ENCODE data around the gene RABGGTA. TPM values are rescaled to one million over a fixed set of nuclear protein-coding genes. Genes with fewer than 3 reads are reported as not detected.

RABGGTA gene
- total and polyA plus RNA-seq, 9 of the 15 experiments (the other 6 are each of a cell fraction or from before 2014, with no cell fraction given), result 4.5 to 24.2 (median 15.5) TPM

- peak in 1 of 2 experiments; percentile 97 for TF ChIP-seq AFF1 (IDR thresholded peaks at IDR 0.05; ENCODE audit: low read depth in 1 of 2, partially characterized antibody in 2 of 2)
- no peak for TF ChIP-seq ZNF277 (CRISPR knock-in tag; IDR thresholded peaks at IDR 0.05; ENCODE audit: borderline replicate concordance)
- no peak for TF ChIP-seq E2F6 (IDR thresholded peaks at IDR 0.05; ENCODE audit: borderline replicate concordance in 1 of 2, extremely low read depth in 1 of 2, insufficient read depth in 1 of 2, insufficient read length in 1 of 2, low read depth in 1 of 2, low read length in 1 of 2, poor library complexity in 1 of 2, severe bottlenecking in 1 of 2)
- no peak for TF ChIP-seq OTX1 (CRISPR knock-in tag; IDR thresholded peaks at IDR 0.05)
- TF ChIP-seq MAZ (CRISPR knock-in tag; conservative IDR thresholded peaks at IDR 0.05 in 1 of 2, IDR thresholded peaks at IDR 0.05 in 1 of 2), result peak in 1 of 2 experiments; percentile 58; a peak in 1 of 4 replicates
- TF ChIP-seq POLR2G (IDR thresholded peaks at IDR 0.05; ENCODE audit: low read depth, low read length), result peak; percentile 76
- TF ChIP-seq ZHX1 (conservative IDR thresholded peaks at IDR 0.05; ENCODE audit: low read length), result no peak
- peak; percentile 49 for TF ChIP-seq SAP30 (IDR thresholded peaks at IDR 0.05; ENCODE audit: borderline replicate concordance, insufficient read depth, low read depth, low read length, poor library complexity, severe bottlenecking)
- TF ChIP-seq NR2C2 (CRISPR knock-in tag; IDR thresholded peaks at IDR 0.05), result peak; percentile 95
- peak; percentile 99 for TF ChIP-seq NR2C2 (tag; IDR thresholded peaks at IDR 0.05)
- no peak for TF ChIP-seq PRMT5 (CRISPR knock-in tag; IDR thresholded peaks at IDR 0.05)
- TF ChIP-seq GABPB1 (CRISPR knock-in tag; IDR thresholded peaks at IDR 0.05), result peak; percentile 94
- no peak for TF ChIP-seq NFATC3 (IDR thresholded peaks at IDR 0.05)
- no peak for TF ChIP-seq MEIS2 (IDR thresholded peaks at IDR 0.05; ENCODE audit: partially characterized antibody)
- TF ChIP-seq ATF1 (CRISPR knock-in tag; IDR thresholded peaks at IDR 0.05), result no peak
- peak; percentile 74 for TF ChIP-seq ATF1 (tag; IDR thresholded peaks at IDR 0.05)
- 0 out of 2 replicates have a peak, but pooled peaks have one; percentile 12 for TF ChIP-seq EGR1 (conservative IDR thresholded peaks at IDR 0.05)
- TF ChIP-seq HNRNPUL1 (IDR thresholded peaks at IDR 0.05; ENCODE audit: low read length), result no peak
- TF ChIP-seq TEAD1 (CRISPR knock-in tag; IDR thresholded peaks at IDR 0.05), result no peak
Observed at GRCh38 chr14:24232121-24232644, 39.2 kb downstream of the RABGGTA start, which contains the start of gene NEDD8 (continued).

Measured in K562 (cell line).